Measurements from ENCODE around the gene DUSP28. TPM values are rescaled to one million over a fixed set of nuclear protein-coding genes. Genes with fewer than 3 reads are reported as not detected.

Gene DUSP28
- total RNA-seq, 1 donor from 2014 or later = 1.5 TPM

GRCh38 chr2:240576036-240576435 lies 15.9 kb downstream of the DUSP28 start:
- H3K27ac Mint-ChIP-seq (ENCODE audit: unreplicated experiment) = no peak overlapping the region
- H3K4me1 Mint-ChIP-seq (ENCODE audit: unreplicated experiment) = peaks cover 7% of the 10 kb centered on the region
- peaks cover 4% of the 10 kb centered on the region for H3K9me3 Mint-ChIP-seq (ENCODE audit: unreplicated experiment)
- H3K4me3 Mint-ChIP-seq (ENCODE audit: unreplicated experiment) = no peak overlapping the region
- peaks cover 5% of the 10 kb centered on the region for H3K27me3 Mint-ChIP-seq (ENCODE audit: unreplicated experiment)
- TF ChIP-seq CTCF (IDR thresholded peaks at IDR 0.05; ENCODE audit: unreplicated experiment) = no peak
- peaks cover 11% of the 10 kb centered on the region for H3K36me3 Mint-ChIP-seq (ENCODE audit: low read depth, unreplicated experiment)
- DNase-seq (ENCODE audit: low spot score) = no peak

GRCh38 chr2:240576436-240577205 lies 16.5 kb downstream of the DUSP28 start:
- no peak for TF ChIP-seq CTCF (IDR thresholded peaks at IDR 0.05; ENCODE audit: unreplicated experiment)
- Mint-ChIP-seq H3K9me3 (ENCODE audit: unreplicated experiment) (peaks cover 4% of the 10 kb centered on the region), H3K4me1 (ENCODE audit: unreplicated experiment) (peaks cover 4% of the 10 kb centered on the region), H3K4me3 (ENCODE audit: unreplicated experiment) (no peak overlapping the region), H3K27me3 (ENCODE audit: unreplicated experiment) (peaks cover 5% of the 10 kb centered on the region), H3K27ac (ENCODE audit: unreplicated experiment) (no peak overlapping the region), H3K36me3 (ENCODE audit: low read depth, unreplicated experiment) (peaks cover 15% of the 10 kb centered on the region)
- DNase-seq (ENCODE audit: low spot score) = no peak

GRCh38 chr2:240577281-240578109 lies 17.3 kb downstream of the DUSP28 start:
- no peak for TF ChIP-seq CTCF (IDR thresholded peaks at IDR 0.05; ENCODE audit: unreplicated experiment)
- H3K27me3 Mint-ChIP-seq (ENCODE audit: unreplicated experiment) = peaks cover 5% of the 10 kb centered on the region
- peaks cover 4% of the 10 kb centered on the region for H3K4me1 Mint-ChIP-seq (ENCODE audit: unreplicated experiment)
- no peak overlapping the region for H3K4me3 Mint-ChIP-seq (ENCODE audit: unreplicated experiment)
- no peak for DNase-seq (ENCODE audit: low spot score)
- H3K27ac Mint-ChIP-seq (ENCODE audit: unreplicated experiment) = no peak overlapping the region
- H3K9me3 Mint-ChIP-seq (ENCODE audit: unreplicated experiment) = peaks cover 4% of the 10 kb centered on the region
- H3K36me3 Mint-ChIP-seq (ENCODE audit: low read depth, unreplicated experiment) = peaks cover 24% of the 10 kb centered on the region

- H3K36me3 Mint-ChIP-seq (ENCODE audit: low read depth, unreplicated experiment) = peaks cover 27% of the 10 kb centered on the region
- TF ChIP-seq CTCF (IDR thresholded peaks at IDR 0.05; ENCODE audit: unreplicated experiment) = no peak
- H3K4me3 Mint-ChIP-seq (ENCODE audit: unreplicated experiment) = no peak overlapping the region
- peaks cover 4% of the 10 kb centered on the region for H3K4me1 Mint-ChIP-seq (ENCODE audit: unreplicated experiment)
- no peak for DNase-seq (ENCODE audit: low spot score)
- peaks cover 4% of the 10 kb centered on the region for H3K9me3 Mint-ChIP-seq (ENCODE audit: unreplicated experiment)
- peaks cover 5% of the 10 kb centered on the region for H3K27me3 Mint-ChIP-seq (ENCODE audit: unreplicated experiment)
- H3K27ac Mint-ChIP-seq (ENCODE audit: unreplicated experiment) = no peak overlapping the region
Measured at GRCh38 chr2:240578110-240578450, 17.9 kb downstream of the DUSP28 start.

- Mint-ChIP-seq H3K27me3 (ENCODE audit: unreplicated experiment) (peaks cover 5% of the 10 kb centered on the region), H3K27ac (ENCODE audit: unreplicated experiment) (no peak overlapping the region), H3K36me3 (ENCODE audit: low read depth, unreplicated experiment) (peaks cover 27% of the 10 kb centered on the region), H3K4me3 (ENCODE audit: unreplicated experiment) (no peak overlapping the region), H3K9me3 (ENCODE audit: unreplicated experiment) (peaks cover 4% of the 10 kb centered on the region), H3K4me1 (ENCODE audit: unreplicated experiment) (peaks cover 4% of the 10 kb centered on the region)
- TF ChIP-seq CTCF (IDR thresholded peaks at IDR 0.05; ENCODE audit: unreplicated experiment) = no peak
- DNase-seq (ENCODE audit: low spot score) = no peak
Measured at GRCh38 chr2:240578488-240578887, 18.3 kb downstream of the DUSP28 start.
